ENCODE data around the gene BRD2. TPM values are rescaled to one million over a fixed set of nuclear protein-coding genes. Genes with fewer than 3 reads are reported as not detected.

Gene BRD2
- total and polyA plus RNA-seq, 2 of the 4 experiments (the other 2 are of a cell fraction) = 99.5 to 144 TPM

DNA sequence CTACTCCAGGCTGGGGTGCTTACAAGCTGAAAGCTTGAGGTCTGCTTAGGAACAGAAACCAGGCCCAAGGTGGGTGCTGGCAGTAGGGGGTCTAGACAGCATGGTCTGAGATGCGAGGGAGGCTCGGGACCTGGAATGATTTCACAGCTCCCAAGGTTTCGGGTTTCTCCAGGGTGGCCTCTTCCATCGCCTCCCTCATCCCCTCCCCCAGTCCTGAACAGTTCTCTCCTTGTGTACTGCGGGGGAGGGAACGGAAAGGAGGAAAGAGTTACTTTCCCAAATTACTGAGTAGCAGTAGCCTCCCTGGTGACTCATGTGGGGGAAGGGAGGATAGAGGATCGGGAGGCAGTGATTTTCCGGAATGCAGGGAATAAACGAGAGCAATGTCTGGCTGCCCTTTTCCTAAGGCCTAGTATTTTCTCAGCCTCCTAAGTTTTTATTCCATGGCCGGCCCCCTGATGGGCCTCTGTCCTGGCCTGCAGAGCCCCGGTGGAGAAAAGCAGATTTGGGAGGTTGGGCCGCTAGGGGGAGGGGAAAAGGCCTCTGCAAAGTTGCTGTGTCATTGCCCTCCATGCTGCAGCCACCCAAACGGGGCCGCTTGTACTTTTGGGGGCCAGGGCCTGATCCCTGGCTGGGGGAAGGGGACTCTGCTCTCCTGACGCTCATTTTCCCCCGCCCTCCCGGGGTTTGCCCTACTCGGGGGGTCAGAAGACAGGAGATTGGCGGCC, 1.5 kb downstream of the BRD2 start (continued):
- TF ChIP-seq BHLHE40 (IDR thresholded peaks at IDR 0.05; ENCODE audit: low read depth, low read length) (peak; percentile 39; the same call in 1 of the 2 replicates), RCOR1 (IDR thresholded peaks at IDR 0.05; ENCODE audit: insufficient replicate concordance, low read length) (no peak), CHD1 (IDR thresholded peaks at IDR 0.05; ENCODE audit: low read depth, low read length) (no peak), POLR2A (IDR thresholded peaks at IDR 0.05; ENCODE audit: low read depth, low read length) (peak; percentile 54), MAZ (IDR thresholded peaks at IDR 0.05; ENCODE audit: borderline replicate concordance, low read depth, low read length) (peak; percentile 41; the same call in 1 of the 2 replicates), CEBPB (IDR thresholded peaks at IDR 0.05; ENCODE audit: low read depth, low read length) (no peak), NFE2L2 (IDR thresholded peaks at IDR 0.05; ENCODE audit: low read depth, low read length) (peak; percentile 94), MXI1 (IDR thresholded peaks at IDR 0.05; ENCODE audit: borderline replicate concordance, low read depth, low read length) (no peak), MAFK (IDR thresholded peaks at IDR 0.05; ENCODE audit: low read depth, low read length) (peak; percentile 77)
